ENCODE results near the gene NCAPH2.

NCAPH2 gene

GRCh38 chr22:50471962-50472361 is 36.1 kb upstream of the NCAPH2 start:
- Histone ChIP-seq H3K4me1 (ENCODE audit: control insufficient read depth, low read length) (peaks cover 67% of the 10 kb centered on the region), H3K9me2 (replicated peaks; ENCODE audit: control insufficient read depth, low read length) (no peaks in the 10 kb centered on the region), H3K36me3 (ENCODE audit: control insufficient read depth, low read length) (peaks cover 61% of the 10 kb centered on the region), H3K27me3 (ENCODE audit: control insufficient read depth, low read length) (no peaks in the 10 kb centered on the region), H3K4me3 (ENCODE audit: low read length) (peak overlapping the region; percentile 82), H3K4me2 (ENCODE audit: low read length) (peak overlapping the region; percentile 97), H3K79me2 (ENCODE audit: control insufficient read depth, low read length) (peaks cover 64% of the 10 kb centered on the region), H3K9me3 (ENCODE audit: control insufficient read depth, insufficient read depth, low read length) (no peaks in the 10 kb centered on the region), H4K20me1 (ENCODE audit: control insufficient read depth, insufficient read depth, low read depth, low read length) (no peaks in the 10 kb centered on the region), H3K27ac (ENCODE audit: low read depth, low read length) (peak overlapping the region; percentile 100), H3F3A (ENCODE audit: control insufficient read depth, insufficient read depth) (peaks cover 18% of the 10 kb centered on the region)
- TF ChIP-seq, protein P1, sequence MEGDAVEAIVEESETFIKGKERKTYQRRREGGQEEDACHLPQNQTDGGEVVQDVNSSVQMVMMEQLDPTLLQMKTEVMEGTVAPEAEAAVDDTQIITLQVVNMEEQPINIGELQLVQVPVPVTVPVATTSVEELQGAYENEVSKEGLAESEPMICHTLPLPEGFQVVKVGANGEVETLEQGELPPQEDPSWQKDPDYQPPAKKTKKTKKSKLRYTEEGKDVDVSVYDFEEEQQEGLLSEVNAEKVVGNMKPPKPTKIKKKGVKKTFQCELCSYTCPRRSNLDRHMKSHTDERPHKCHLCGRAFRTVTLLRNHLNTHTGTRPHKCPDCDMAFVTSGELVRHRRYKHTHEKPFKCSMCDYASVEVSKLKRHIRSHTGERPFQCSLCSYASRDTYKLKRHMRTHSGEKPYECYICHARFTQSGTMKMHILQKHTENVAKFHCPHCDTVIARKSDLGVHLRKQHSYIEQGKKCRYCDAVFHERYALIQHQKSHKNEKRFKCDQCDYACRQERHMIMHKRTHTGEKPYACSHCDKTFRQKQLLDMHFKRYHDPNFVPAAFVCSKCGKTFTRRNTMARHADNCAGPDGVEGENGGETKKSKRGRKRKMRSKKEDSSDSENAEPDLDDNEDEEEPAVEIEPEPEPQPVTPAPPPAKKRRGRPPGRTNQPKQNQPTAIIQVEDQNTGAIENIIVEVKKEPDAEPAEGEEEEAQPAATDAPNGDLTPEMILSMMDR (IDR thresholded peaks at IDR 0.05; ENCODE audit: low read depth, low read length, poor library complexity, severe bottlenecking), result no peak
- no peak for TF ChIP-seq EZH2phosphoT487 (IDR thresholded peaks at IDR 0.05; ENCODE audit: borderline replicate concordance, low read length)

- peaks cover 50% of the 10 kb centered on the region for H3K36me3 ChIP-seq (ENCODE audit: control insufficient read depth, low read length)
- H3F3A ChIP-seq (ENCODE audit: control insufficient read depth, insufficient read depth), result peaks cover 18% of the 10 kb centered on the region
- peak overlapping the region; percentile 100 for H3K27ac ChIP-seq (ENCODE audit: low read depth, low read length)
- no peak for TF ChIP-seq EZH2phosphoT487 (IDR thresholded peaks at IDR 0.05; ENCODE audit: borderline replicate concordance, low read length)
- TF ChIP-seq, protein P1 (IDR thresholded peaks at IDR 0.05; ENCODE audit: low read depth, low read length, poor library complexity, severe bottlenecking), result peak; percentile 86
- no peaks in the 10 kb centered on the region for H3K9me3 ChIP-seq (ENCODE audit: control insufficient read depth, insufficient read depth, low read length)
- no peaks in the 10 kb centered on the region for H3K27me3 ChIP-seq (ENCODE audit: control insufficient read depth, low read length)
- H3K9me2 ChIP-seq (replicated peaks; ENCODE audit: control insufficient read depth, low read length), result no peaks in the 10 kb centered on the region
- H3K4me3 ChIP-seq (ENCODE audit: low read length), result peak overlapping the region; percentile 82
- H3K4me1 ChIP-seq (ENCODE audit: control insufficient read depth, low read length), result peaks cover 61% of the 10 kb centered on the region
- H3K4me2 ChIP-seq (ENCODE audit: low read length), result peak overlapping the region; percentile 97
- H3K79me2 ChIP-seq (ENCODE audit: control insufficient read depth, low read length), result peaks cover 53% of the 10 kb centered on the region
- H4K20me1 ChIP-seq (ENCODE audit: control insufficient read depth, insufficient read depth, low read depth, low read length), result no peaks in the 10 kb centered on the region
Observed at GRCh38 chr22:50473088-50473487, 34.9 kb upstream of the NCAPH2 start.

DNA sequence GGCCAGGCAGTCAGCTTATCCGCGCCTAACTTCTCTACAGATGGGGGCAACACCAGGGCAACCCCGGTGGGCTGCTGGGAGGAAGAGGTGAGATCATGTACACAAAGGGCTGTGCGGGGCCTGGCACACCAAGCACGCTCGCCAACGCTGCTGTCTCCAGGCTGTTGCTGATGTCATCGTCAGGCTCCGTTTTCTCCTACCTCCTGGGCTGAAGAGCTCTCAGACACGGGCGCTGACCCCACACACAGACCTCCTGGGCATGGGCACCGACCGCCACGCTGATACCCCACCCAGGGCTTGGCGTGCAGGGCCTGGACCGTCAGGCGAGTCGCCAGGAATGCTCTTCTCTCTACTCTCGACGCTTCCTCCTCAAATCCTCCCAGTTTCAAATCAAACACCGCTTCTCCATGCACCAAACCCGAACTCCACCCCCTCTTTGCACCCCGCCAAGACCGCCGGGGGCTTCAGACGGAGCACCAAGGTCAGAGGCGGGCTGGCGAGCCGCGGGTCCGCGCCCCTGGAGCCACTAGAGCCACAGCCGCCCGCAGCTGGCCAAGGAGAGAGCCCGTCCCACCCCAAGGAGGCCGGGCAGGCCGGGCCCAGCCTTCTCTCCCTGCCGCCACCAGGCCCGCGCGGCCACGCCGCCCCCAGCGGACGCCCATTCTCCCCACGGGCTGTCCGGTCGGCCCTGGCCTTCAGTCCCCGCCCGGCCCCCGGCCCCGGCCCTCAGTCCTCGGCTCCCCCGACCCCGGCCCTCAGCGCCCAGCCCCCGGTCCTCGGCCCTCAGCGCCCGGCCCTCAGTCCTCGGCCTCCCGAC is 34.0 kb upstream of the NCAPH2 start:
- H3K4me3 ChIP-seq (ENCODE audit: low read length), result peak overlapping the region; percentile 82
- no peaks in the 10 kb centered on the region for H3K9me2 ChIP-seq (replicated peaks; ENCODE audit: control insufficient read depth, low read length)
- H3F3A ChIP-seq (ENCODE audit: control insufficient read depth, insufficient read depth), result peaks cover 18% of the 10 kb centered on the region
- H3K4me1 ChIP-seq (ENCODE audit: control insufficient read depth, low read length), result peaks cover 51% of the 10 kb centered on the region
- TF ChIP-seq, protein P1 (IDR thresholded peaks at IDR 0.05; ENCODE audit: low read depth, low read length, poor library complexity, severe bottlenecking), result no peak
- TF ChIP-seq EZH2phosphoT487 (IDR thresholded peaks at IDR 0.05; ENCODE audit: borderline replicate concordance, low read length), result no peak
- no peaks in the 10 kb centered on the region for H4K20me1 ChIP-seq (ENCODE audit: control insufficient read depth, insufficient read depth, low read depth, low read length)
- H3K27ac ChIP-seq (ENCODE audit: low read depth, low read length), result peak overlapping the region; percentile 100
- H3K79me2 ChIP-seq (ENCODE audit: control insufficient read depth, low read length), result peaks cover 43% of the 10 kb centered on the region
- peaks cover 4% of the 10 kb centered on the region; the same call in 1 of the 2 replicates for H3K27me3 ChIP-seq (ENCODE audit: control insufficient read depth, low read length)
- peak overlapping the region; percentile 97 for H3K4me2 ChIP-seq (ENCODE audit: low read length)
- peaks cover 40% of the 10 kb centered on the region for H3K36me3 ChIP-seq (ENCODE audit: control insufficient read depth, low read length)
- H3K9me3 ChIP-seq (ENCODE audit: control insufficient read depth, insufficient read depth, low read length), result no peaks in the 10 kb centered on the region
